OCI-LY1 (cell line): ENCODE data around the gene PILRB.

Experiments used
- H2AFZ ChIP-seq: fragments of 200-600 bp; sonication (generic), shearing (Covaris generic); 2 replicates; pipeline ENCODE4 v1.6.0; 2014; ENCODE audit warnings: antibody characterized with exemption, mild to moderate bottlenecking, low read length
- H3F3A ChIP-seq: fragments of 200-600 bp; sonication (generic), shearing (Covaris generic); 2 replicates; pipeline ENCODE4 v1.6.0; 2014; ENCODE audit warnings: mild to moderate bottlenecking, antibody characterized with exemption, low read length, moderate library complexity; ENCODE audit not compliant: insufficient read depth
- H3K27ac ChIP-seq: fragments of 200-600 bp; sonication (generic); 2 replicates; pipeline ENCODE4 v1.5.1; 2014; ENCODE audit warnings: low read length, mixed run types, mild to moderate bottlenecking, low read depth; ENCODE audit not compliant: poor library complexity, severe bottlenecking
- H3K27me3 ChIP-seq: fragments of 200-600 bp; sonication (generic); 2 replicates; pipeline ENCODE4 v1.6.0; 2014; ENCODE audit warnings: antibody characterized with exemption, mild to moderate bottlenecking, low read length, moderate library complexity; ENCODE audit not compliant: insufficient read depth
- H3K36me3 ChIP-seq: fragments of 200-600 bp; sonication (generic); 2 replicates; pipeline ENCODE4 v1.6.1; 2014; ENCODE audit warnings: mild to moderate bottlenecking, antibody characterized with exemption, low read length, moderate library complexity, mixed read lengths; ENCODE audit not compliant: insufficient read depth
- H3K4me1 ChIP-seq: fragments of 200-600 bp; sonication (generic); 2 replicates; pipeline ENCODE4 v1.5.1; 2014; ENCODE audit warnings: mild to moderate bottlenecking, low read length, moderate library complexity; ENCODE audit not compliant: insufficient read depth, severe bottlenecking
- H3K4me2 ChIP-seq: fragments of 200-600 bp; sonication (generic), shearing (Covaris generic); 2 replicates; pipeline ENCODE4 v1.6.1; 2014; ENCODE audit warnings: low read length
- H3K4me3 ChIP-seq: fragments of 200-600 bp; sonication (generic); 2 replicates; pipeline ENCODE4 v1.5.1; 2014; ENCODE audit warnings: low read length, low read depth, mild to moderate bottlenecking, mixed read lengths; ENCODE audit not compliant: poor library complexity, severe bottlenecking
- H3K79me2 ChIP-seq: fragments of 200-600 bp; shearing (Covaris generic); 2 replicates; pipeline ENCODE4 v1.6.1; 2016; ENCODE audit warnings: mixed run types, low read length, mixed read lengths; ENCODE audit not compliant: insufficient read depth
- H3K9ac ChIP-seq: fragments of 200-600 bp; sonication (generic), shearing (Covaris generic); 2 replicates; pipeline ENCODE4 v1.6.1; 2014; ENCODE audit warnings: mild to moderate bottlenecking, low read length, mixed read lengths
- H3K9me2 ChIP-seq: fragments of 200-600 bp; sonication (generic), shearing (Covaris generic); 2 replicates; pipeline ENCODE4 v1.6.1; 2014; ENCODE audit warnings: low read depth, mild to moderate bottlenecking, low read length, mixed read lengths
- H3K9me3 ChIP-seq: fragments of 200-600 bp; shearing (Covaris generic); 2 replicates; pipeline ENCODE4 v1.6.1; 2014; ENCODE audit warnings: low read length, mixed read lengths
- H4K20me1 ChIP-seq: fragments of 200-600 bp; sonication (generic), shearing (Covaris generic); 2 replicates; pipeline ENCODE4 v1.6.0; 2016; ENCODE audit warnings: mild to moderate bottlenecking, low read length; ENCODE audit not compliant: insufficient read depth
- EZH2 ChIP-seq: fragments of 200-600 bp; sonication (generic), shearing (Covaris generic); IDR thresholded peaks from 2 replicates; pipeline ENCODE4 v1.8.0; 2017; ENCODE audit warnings: borderline replicate concordance, mixed run types, mild to moderate bottlenecking, antibody characterized with exemption, low read length, moderate library complexity, mixed read lengths
- TF ChIP-seq, protein P1 (sequence below): fragments of 200-600 bp; sonication (generic), shearing (Covaris generic); IDR thresholded peaks from 2 replicates; pipeline ENCODE4 v1.5.1; 2017; ENCODE audit warnings: mild to moderate bottlenecking, antibody characterized with exemption, low read length, moderate library complexity, mixed read lengths

The PILRB gene

DNA sequence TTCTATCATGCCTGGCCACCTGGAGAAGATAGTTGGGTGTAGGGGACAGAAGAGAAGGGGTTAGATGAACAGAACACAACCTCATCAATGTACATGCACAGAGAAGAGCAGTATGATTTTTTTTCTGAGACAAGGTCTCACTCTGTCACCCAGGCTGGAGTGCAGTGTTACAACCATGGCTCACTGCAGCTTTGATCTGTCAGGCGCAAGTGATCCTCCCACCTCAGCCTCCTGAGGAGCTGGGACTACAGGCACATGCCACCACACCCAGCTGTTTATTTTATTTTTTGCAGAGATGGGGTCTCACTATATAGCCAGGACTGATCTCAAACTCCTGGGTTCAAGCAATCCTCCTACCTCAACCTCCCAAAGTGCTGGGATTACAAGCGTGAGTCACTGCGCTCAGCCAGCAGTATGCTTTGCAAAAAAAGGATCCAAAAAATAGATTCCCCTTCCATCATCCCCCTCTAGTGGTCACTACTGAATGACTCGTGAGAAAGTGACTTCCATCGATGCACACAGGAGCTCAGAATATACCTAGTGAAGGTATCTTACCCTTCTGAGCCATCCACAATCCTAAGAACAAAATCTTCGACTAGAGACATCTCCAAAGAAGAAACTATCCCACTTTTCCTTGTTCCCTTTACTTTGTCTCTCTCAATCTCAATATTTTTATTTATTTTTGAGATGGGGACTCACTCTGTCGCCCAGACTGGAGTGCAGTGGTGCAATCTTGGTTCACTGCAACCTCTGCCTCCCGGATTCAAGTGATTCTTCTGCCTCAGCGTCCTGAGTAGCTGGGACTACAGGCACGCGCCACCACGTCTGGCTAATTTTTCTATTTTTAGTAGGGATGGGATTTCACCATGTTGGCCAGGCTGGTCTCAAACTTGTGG lies 49.6 kb downstream of the PILRB start:
- Histone ChIP-seq H3K9me3 (no peaks in the 10 kb centered on the region), H3K79me2 (no peaks in the 10 kb centered on the region), H3K27me3 (peaks cover 6% of the 10 kb centered on the region; the same call in 1 of the 2 replicates), H3K36me3 (no peaks in the 10 kb centered on the region), H3K27ac (no peak overlapping the region), H2AFZ (no peak overlapping the region), H3K4me1 (peaks cover 6% of the 10 kb centered on the region), H3F3A (no peaks in the 10 kb centered on the region), H3K9ac (no peak overlapping the region), H3K9me2 (no peaks in the 10 kb centered on the region), H3K4me2 (no peak overlapping the region), H3K4me3 (no peak overlapping the region), H4K20me1 (no peaks in the 10 kb centered on the region)
- no peak for TF ChIP-seq EZH2
- TF ChIP-seq, protein P1, sequence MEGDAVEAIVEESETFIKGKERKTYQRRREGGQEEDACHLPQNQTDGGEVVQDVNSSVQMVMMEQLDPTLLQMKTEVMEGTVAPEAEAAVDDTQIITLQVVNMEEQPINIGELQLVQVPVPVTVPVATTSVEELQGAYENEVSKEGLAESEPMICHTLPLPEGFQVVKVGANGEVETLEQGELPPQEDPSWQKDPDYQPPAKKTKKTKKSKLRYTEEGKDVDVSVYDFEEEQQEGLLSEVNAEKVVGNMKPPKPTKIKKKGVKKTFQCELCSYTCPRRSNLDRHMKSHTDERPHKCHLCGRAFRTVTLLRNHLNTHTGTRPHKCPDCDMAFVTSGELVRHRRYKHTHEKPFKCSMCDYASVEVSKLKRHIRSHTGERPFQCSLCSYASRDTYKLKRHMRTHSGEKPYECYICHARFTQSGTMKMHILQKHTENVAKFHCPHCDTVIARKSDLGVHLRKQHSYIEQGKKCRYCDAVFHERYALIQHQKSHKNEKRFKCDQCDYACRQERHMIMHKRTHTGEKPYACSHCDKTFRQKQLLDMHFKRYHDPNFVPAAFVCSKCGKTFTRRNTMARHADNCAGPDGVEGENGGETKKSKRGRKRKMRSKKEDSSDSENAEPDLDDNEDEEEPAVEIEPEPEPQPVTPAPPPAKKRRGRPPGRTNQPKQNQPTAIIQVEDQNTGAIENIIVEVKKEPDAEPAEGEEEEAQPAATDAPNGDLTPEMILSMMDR, result peak; percentile 80

DNA sequence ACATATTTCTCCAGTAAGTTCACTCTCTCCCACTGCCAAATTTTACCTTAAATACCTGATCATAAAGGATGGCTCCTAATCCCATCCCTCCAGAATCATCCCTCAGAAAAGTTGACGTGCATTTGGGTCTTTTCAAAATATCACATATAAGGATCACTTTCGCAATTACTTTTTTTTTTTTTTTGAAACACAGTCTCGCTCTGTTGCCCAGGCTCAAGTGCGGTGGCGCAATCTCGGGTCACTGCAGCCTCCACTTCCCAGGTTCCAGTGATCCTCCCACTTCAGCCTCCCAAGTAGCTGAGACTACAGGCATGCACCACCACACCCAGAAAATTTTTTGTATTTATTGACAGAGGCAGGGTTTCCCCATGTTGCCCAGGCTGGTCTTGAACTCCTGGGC lies 53.2 kb downstream of the PILRB start:
- Histone ChIP-seq H3K9me2 (no peaks in the 10 kb centered on the region), H3K4me1 (peaks cover 6% of the 10 kb centered on the region), H4K20me1 (no peaks in the 10 kb centered on the region), H3K27ac (no peak overlapping the region), H3K36me3 (no peaks in the 10 kb centered on the region), H3K4me3 (no peak overlapping the region), H3F3A (no peaks in the 10 kb centered on the region), H3K9ac (no peak overlapping the region), H3K4me2 (no peak overlapping the region), H3K27me3 (peaks cover 6% of the 10 kb centered on the region; the same call in 1 of the 2 replicates), H3K79me2 (no peaks in the 10 kb centered on the region), H2AFZ (no peak overlapping the region), H3K9me3 (no peaks in the 10 kb centered on the region)
- no peak for TF ChIP-seq EZH2
- TF ChIP-seq, protein P1, result no peak

DNA sequence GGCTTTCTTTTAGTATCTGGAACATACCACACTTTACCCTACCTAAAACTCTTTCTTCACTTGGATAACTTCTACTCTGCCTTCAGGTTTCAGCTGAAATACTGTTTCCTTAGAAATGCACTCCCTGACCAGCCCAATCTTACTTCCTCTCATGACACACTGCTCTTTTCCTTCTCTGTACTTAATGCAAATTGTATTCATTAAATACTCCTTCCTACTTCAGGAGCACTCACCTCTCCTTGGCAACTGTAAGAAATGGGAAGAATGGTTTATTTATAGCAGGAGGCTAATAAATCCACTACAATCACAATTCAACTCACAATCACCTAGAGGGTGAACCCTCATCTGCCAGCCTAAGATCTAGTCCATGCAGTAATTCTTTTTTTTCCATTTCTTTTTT lies 55.4 kb downstream of the PILRB start:
- Histone ChIP-seq H3K36me3 (no peaks in the 10 kb centered on the region), H3K79me2 (no peaks in the 10 kb centered on the region), H3F3A (no peaks in the 10 kb centered on the region), H3K4me2 (no peak overlapping the region), H3K27me3 (peaks cover 5% of the 10 kb centered on the region; the same call in 1 of the 2 replicates), H3K9me3 (no peaks in the 10 kb centered on the region), H4K20me1 (no peaks in the 10 kb centered on the region), H3K4me3 (no peak overlapping the region), H3K4me1 (no peaks in the 10 kb centered on the region), H3K27ac (no peak overlapping the region), H3K9me2 (no peaks in the 10 kb centered on the region), H2AFZ (no peak overlapping the region), H3K9ac (no peak overlapping the region)
- no peak for TF ChIP-seq EZH2
- TF ChIP-seq, protein P1, result no peak
